GM21576 (cell line): Measurements from ENCODE around the gene CFAP91.

Experiments
- ATAC-seq: cut with Tn5 transposase; IDR thresholded peaks from one replicate; pipeline ENCODE4 v1.9.1; 2021; ENCODE audit warnings: mild to moderate bottlenecking, moderate library complexity; ENCODE audit not compliant: unreplicated experiment

Gene CFAP91

DNA sequence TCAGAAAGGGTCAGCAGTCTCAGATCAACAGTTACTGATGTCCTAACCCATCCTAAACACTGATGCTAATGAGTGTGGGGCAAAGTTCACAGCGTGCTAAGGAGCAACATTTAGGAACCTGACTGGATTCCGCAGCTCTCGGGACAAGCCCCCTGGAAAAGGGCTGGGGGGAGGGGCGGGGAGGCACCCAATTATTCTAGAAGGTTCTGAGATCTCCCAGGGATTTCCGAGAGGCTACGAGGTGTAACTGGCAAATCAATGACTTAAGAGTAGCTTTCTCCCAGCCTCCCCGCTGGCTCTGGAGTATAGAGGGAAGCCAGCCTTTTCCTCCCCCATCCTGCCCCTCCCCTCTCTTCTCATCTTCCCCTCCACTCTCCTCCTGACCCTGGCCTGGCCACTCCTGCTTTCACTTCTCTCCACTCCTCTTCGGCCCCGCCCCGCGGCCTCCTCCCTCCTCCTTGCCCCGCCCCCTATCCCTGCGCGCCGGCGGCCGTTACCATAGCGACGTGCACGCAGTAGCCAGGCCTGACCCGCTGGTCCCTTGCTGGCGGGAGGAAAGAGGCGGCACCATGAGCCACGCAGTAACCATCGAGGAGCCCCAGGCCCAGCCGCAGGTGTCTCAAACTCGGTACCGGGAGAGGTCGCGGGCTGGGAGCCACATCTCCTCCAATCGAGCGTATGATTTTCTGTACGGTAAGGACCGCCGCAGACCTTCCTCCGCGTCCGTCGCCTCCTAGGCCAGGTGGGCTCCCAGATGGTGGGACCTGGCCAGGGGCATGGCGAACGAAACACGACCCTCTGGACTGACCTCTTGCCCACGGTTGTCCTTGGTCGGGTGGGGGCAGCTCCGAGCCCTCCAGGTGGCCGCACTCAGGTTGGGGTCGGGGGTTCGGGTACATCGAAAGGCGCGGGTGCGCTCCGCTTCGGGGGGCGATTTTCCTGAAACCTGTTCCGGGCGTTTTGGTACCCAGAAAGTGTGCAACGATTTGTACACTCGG, at the start of gene CFAP91:
CFAP91 (plus strand) TSS at position 493 of the 998 bp plus-strand sequence; CDS start at position 570, 77 bp downstream.
- peak; percentile 89 for ATAC-seq

DNA sequence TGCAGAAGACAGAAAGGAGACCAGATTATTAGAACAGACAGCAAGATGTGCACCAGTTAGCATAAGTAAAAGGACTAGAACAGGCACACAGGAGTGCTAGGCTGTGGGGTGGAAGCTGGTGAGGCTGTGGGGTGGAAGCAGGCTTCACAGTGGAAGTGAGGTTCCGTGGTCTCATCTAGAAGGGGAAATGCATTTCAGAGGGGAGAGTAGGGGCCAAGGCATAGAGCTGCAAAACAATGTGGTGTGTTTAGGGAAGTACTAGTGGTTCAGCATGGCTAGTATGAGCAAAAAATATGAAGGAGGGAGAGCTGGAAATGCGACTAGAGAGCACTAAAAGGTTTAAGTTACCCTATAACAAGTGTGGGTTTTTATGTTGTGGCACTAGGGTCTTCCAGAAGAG, 48.9 kb upstream of the CFAP91 start:
- ATAC-seq, result no peak

DNA sequence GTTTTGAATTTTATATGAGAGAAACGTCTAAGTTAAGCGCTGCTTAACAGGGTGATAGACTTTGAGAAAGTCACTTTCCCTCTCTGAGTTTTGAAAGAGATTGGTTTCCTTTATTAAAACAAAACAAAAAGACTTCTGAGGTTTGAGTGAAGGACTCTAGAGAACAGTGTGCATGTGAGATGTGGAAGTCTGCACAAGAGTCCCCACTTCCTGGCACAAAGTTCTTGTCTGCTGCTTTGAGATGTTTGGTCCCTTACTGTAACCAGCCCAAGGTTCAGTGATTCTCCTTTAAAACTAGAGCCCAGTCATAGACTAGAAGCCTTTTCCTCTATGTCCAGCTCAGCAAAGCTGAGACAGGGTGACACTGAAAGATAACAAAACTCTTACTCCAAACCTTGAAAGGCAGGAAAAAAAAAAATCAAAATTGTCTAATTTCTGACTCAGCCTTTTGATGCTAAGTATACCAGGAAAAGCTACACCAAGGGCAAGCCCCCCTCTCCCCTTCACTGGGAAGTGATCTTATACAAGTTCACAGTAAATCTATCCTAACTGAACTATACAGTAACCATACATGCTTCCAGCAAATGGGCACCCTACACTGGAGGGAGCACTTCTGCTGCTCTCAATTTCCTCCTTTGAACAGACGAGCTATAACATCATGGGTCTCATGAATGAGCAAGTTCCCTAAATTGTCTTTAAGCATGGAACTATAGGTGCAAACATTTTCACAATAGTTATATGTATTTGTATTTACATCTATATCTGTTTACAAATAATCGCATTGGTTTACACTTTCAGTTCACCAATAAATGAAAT, 44.7 kb upstream of the CFAP91 start:
- ATAC-seq, result peak; percentile 73

DNA sequence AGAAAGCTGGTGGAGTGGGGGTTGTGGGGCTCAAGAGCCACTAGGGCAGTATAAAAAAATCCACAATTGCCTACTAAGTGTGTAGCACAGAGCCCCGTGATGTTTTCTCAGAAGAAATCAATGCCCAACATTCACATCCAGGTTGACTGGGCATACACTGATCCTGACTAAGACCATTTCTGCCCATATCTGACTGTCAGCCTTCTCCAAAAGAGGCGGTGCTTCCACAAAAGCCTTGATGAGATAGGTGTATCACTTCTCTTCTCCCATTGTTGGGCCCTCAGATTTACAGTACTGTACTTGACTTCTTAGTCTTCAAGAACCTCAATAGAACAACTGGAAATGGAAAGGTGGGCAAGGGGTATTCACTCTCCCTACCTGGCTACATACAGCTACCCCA, 43.8 kb upstream of the CFAP91 start:
- ATAC-seq, result no peak

DNA sequence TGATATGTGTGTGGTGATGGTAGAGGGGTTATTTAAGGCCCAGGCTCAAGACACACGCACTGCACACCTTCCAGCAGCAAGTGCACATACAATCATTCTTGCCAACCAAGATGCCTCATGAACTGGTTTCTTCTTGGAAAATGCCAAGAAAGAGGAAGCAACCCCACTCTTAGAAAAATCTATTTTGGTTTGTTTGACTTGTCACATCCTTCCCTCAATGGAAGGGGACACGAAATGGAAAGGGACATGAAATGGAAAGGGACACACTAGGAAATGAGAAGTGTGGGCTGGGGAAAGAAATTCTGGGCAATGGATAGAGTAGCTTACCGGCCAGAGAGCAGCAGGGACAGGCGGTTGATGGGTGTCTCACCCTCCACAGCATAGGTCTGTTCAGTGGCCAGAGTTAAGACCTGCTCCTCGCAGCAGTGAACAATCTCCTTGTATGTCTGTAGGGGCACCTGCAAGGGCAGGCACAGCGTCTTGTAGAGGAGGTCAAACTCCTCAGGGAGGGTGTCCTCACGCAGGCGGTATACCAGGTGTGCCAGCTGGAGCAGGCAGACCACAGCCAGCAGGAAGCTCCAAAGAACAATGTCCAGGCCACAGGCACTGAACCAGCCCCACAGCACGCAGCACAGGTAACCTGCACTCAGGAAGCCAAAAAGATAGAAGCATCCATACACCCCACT, 43.1 kb upstream of the CFAP91 start:
- no peak for ATAC-seq

DNA sequence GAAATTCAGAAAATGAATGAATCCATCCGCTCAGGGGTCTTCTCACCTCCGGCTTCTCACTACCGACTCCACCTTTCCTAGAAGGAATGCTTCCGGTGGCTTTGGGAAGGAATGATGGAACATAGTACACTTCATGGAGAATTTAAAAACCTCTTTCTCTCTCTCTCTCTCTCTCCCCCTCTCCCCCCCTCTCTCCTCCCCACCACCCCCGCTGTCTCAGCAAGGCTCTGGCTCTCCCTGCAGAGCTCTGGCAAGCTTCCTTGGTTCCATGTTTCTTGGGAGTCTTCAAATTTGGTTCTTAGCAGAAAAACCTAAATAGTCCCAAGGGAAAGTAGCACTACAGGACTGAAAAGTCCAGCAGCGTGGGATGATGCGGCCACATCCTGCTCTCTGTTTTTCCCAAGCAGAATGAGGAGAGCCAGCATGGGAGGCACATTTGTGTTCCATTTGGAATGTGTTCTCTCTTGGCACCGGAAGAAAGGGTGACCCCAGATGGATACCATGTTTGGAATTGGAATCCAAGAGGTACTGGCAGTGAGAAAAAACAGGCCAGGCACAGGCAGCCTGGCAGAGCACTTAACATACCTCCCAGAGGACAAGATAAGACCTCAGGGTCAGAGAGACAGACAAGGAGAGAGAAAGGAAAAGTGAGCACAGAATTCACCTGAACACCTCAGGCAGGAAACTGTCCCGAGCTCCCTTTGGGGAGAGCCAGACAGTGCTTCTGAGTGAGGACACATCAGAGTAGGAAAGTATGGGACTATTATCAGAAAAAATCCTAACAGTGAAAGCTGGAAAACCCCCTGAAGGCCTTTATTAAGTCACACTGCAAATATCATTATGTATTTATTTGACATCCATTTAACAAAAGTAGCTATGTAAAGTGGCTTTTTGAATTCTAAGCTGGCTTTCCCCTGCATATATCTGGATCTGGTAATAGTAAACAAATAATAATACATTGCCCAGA, 42.1 kb upstream of the CFAP91 start, which contains the start of gene POPDC2:
POPDC2 (minus strand) TSS at position 116 of the 967 bp plus-strand sequence. CDS start 166 bp downstream, outside the sequence.
- no peak for ATAC-seq

DNA sequence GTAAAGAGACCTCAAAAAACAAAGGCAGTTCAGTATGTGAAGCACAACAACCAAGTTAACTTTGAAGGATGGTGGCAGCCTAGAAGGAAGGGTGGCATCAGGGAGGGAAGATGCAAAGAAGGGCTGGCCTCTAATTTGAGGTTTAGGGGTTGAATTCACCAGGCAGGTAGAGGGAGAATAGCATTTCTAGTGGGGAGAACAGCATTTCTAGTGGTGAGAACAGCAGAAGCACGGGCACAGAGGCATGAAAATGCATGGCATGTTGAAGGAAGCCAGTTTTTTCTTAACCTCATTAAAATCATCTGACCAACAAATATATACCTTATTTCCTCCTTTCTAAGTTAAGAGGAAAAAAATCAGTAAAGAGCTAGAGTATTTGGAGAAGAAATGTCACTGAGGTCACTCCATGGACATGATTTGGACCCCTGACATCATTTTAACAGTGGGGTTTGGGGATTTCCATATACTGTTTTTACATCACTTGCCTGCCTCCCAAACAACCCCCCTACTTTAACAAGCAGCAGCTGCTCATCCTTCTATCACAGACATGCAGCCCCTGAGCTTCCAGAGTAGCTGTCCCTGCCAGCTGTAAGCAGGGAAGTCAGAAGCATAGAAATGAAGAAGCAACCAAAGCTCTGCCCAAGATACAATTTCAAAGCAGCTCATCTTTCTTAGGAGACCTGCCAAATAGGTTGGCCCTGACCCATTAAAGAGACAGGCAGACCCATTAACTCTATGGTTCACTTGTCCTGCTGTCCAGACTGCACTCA, 40.0 kb upstream of the CFAP91 start:
- ATAC-seq, result no peak

DNA sequence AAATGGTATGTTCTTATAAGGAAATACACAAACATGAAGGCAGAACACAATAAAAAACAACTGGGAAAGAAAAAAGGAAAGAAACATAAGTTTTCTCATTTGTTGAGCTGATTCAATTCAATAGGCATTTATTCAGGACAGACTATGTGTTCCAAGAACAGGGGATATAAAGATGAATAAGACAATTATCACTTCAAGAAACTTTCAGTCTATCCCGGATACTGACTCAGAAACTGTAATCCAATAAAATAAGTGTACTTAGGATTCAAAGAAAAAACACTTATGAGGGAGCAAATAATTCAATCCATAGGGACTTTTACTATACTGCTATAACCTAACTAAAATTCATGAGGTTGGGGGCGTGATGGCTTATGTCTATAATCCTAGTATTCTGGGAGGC, 38.9 kb upstream of the CFAP91 start:
- no peak for ATAC-seq

DNA sequence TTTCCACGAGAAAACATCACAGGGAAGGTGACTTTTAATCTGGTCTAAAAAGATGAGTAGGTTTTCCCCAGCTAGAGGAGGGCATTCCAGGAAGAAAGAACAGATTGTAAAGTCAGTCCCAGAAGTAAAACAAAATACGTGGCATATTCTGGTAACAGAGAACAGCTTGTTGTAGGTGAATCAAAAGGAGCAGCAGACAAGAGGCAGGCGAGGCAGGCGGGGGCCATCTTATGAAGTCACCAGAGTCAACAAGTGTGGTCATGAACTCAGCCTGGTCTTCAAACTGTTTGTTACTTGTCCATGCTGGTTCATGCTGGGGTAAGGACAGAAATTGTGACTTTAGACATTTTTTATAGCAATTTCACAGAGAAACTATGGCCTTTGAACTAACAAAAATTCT, 38.5 kb upstream of the CFAP91 start:
- no peak for ATAC-seq

DNA sequence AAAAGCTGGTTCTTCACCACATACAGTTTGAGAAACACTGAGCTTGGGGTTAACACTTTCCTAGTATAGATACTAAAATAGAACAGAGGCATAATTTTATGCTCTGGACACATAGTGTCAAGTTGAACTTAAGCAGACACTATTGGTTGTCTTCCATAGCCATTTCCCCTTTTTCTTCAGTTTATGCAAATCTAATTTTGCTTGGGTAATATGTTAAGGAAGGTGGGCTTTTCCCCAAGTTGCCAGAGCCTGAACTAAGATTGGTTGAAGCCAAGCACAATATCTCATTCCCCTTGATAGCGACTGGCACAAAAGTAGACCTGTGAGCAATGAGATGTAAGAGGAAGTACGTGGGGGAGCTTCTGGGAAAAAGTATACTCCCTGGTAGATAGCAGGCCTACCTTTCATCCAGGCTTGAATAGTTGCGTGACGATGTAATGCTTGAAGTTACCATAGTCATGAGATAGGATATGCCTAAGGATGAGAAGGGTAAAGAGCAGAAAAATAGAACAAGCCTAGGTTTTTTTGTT, 37.9 kb upstream of the CFAP91 start:
- ATAC-seq, result no peak

DNA sequence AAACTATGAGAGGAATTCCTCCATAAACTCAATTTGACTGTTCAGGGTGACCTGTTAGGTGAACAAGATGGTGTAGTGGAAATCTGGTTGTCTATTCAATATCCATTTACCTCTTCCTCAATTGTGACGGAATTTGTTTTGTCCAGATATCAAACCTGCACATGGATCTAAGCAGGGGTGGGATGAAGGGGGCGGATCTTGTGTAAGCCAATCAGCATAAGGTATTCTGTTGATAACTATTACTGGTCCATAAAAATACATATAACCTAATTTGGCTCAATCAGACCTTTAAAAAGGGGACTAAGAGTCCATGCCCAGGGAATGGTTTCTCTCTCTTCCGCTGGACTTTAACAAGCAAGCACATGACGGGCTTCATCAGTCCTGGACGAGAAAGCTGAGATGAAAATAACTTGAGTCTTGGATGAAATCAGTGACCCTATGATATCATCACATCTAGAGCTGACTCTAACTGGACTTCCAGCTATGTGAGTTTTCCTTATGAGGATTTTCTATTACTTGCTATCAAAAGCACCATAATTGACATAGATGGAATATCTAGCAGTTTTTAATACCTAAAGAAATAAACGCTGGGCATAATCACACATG, 36.8 kb upstream of the CFAP91 start:
- no peak for ATAC-seq

DNA sequence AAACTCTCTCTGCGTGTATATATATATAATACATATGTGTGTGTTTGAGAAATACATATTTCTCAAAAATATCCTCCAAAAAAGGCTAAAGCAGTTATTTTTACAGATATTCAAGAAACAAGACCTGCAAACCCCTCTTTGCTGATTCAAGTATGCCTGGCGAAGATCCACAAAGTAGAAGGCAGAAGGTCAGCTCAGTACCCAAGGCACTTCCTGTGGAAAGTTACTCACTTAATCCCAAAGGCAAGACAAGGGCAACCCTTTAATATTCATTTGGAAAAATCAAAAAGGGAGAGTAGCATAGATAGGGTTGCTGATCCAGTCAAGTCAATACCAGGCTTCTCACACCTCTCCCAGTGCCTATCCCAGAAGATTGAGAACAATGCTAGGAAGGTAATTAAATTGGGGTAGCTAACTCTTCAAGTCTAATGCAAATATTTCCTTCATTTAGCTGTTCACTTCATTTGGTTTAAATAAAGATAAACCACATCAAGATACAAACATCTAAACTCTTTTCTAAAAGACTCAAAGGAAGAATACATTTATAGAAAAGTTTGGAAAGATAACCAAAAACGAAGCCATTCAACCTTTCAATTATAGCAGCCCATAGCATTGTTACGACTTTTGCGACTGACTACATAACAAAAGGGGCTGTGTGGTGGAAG, 32.8 kb upstream of the CFAP91 start:
- no peak for ATAC-seq

DNA sequence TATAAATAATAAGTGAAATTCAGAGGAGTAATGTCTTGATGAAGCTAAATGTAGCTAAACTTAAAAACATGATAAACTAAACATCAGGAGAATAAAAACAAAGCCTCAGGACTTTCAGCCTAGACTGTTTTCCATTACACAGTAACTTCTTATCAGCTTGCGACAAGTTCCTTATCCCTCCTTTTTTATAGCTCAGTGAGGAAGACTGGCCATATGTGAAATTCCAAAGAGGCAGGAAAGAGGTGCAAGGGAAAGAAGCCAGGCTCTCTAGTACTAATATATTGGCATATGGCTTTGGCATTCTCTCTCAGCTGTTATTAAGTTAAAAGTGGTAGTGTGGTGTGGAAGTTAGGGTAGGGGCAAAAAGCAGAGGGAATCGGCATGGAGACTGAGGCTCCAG, 30.0 kb upstream of the CFAP91 start:
- no peak for ATAC-seq

DNA sequence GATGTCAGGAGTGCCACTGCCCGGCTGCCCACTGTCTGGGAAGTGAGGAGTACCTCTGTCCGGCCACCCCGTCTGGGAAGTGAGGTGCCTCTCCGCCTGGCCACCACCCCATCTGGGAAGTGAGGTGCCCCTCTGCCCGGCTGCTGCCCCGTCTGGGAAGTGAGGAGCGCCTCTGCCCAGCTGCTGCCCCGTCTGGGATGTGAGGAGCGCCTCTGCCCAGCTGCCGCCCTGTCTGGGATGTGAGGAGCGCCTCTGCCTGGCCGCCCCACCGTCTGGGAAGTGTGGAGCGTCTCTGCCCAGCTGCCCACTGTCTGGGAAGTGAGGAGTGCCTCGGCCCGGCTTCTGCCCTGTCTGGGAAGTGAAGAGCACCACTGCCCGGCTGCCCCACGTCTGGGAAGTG, 28.9 kb upstream of the CFAP91 start:
- ATAC-seq, result no peak

DNA sequence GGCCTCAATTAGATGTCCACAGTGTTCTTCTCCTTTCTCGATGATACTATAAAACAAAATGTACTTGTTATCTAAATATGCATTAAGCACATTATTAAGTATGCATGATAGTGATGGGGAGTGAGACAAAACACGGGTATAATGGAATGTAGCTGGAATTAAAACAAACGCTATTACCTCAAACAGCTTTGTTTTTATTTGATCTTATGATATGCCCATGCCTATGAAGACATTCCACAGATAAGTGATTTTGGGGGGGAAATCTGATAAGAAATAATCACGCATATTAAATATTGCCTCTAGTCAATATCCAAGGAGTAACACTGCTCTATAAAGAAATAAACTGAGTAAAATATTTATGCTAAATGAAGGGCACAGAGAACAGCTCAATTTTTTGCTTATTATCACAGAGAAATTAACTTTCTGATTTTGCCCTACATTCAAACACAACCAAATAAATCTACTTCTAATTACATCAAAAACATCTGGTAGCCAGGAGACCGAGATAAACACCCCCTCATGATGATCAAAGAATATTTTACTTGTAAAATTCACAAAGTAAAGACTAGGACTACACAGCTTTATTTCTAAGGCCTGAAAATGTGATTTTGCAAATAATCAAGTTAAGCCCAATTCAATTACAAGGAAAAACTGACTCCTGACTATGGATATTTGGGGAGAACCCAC, 27.5 kb upstream of the CFAP91 start:
- no peak for ATAC-seq

DNA sequence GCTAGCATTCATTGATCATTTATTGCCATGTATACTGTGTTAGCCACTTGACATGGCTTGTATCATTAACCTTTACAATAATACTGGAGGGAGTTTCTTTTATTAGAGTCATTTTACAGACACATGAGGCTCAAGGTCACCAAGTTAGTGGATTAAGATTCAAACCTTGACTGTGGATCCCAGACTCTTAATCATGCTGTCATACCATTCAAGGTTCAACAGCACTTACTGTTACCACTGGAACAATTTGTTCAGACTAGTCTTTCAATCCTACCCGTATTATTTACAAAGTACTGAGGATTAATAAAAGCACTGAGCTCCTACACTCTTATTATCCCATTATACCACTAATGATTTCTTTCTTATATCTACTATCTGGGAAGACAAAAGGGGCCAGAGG, 26.8 kb upstream of the CFAP91 start:
- no peak for ATAC-seq
